Lung (tissue), 12 donors: ENCODE results near the gene LINC00237. TPM values are rescaled to one million over a fixed set of nuclear protein-coding genes. Genes with fewer than 3 reads are reported as not detected.

Experiments used
- ATAC-seq: fragments of 200-7000 bp; cut with Tn5 transposase; one replicate; pipeline ENCODE4 v1.9.1; 2020; ENCODE audit warnings: moderate number of reproducible peaks; ENCODE audit not compliant: insufficient read depth, low FRiP score
- DNase-seq, 3 donors: peaks; one replicate each; pipeline ENCODE4 v3.0.0-alpha.2; 2013 to 2017
- H3K27ac ChIP-seq, 2 donors: one replicate each; pipeline ENCODE4 v1.5.1; 2013; ENCODE audit warnings: mild to moderate bottlenecking in 2 of 2, moderate library complexity in 2 of 2, control low read depth in 1 of 2, inconsistent platforms in 1 of 2, low read depth in 1 of 2, low read length in 1 of 2
- H3K27me3 ChIP-seq, 3 donors: one replicate each; pipeline ENCODE4 v1.5.1; 2013; ENCODE audit warnings: low read length in 2 of 3; ENCODE audit not compliant: control insufficient read depth in 3 of 3, insufficient read depth in 3 of 3
- H3K36me3 ChIP-seq, 4 donors: one replicate each; pipeline ENCODE4 v1.5.1; 2013; ENCODE audit warnings: low read length in 4 of 4, mild to moderate bottlenecking in 1 of 4, moderate library complexity in 1 of 4; ENCODE audit not compliant: control insufficient read depth in 4 of 4, insufficient read depth in 4 of 4
- H3K4me1 ChIP-seq, 5 donors: one replicate each; pipeline ENCODE4 v1.5.1; 2013; ENCODE audit warnings: low read length in 5 of 5, mild to moderate bottlenecking in 2 of 5, moderate library complexity in 1 of 5; ENCODE audit not compliant: control insufficient read depth in 5 of 5, insufficient read depth in 5 of 5
- H3K4me3 ChIP-seq: one replicate; pipeline ENCODE4 v1.5.1; 2013; ENCODE audit warnings: mild to moderate bottlenecking, control low read depth, moderate library complexity
- H3K9ac ChIP-seq, 2 donors: one replicate each; pipeline ENCODE4 v1.5.1; 2013; ENCODE audit warnings: low read length in 2 of 2, control low read depth in 1 of 2; ENCODE audit not compliant: insufficient read depth in 1 of 2
- H3K9me3 ChIP-seq, 4 donors: one replicate each; pipeline ENCODE4 v1.5.1; 2013; ENCODE audit warnings: low read length in 3 of 4, mild to moderate bottlenecking in 1 of 4, moderate library complexity in 1 of 4; ENCODE audit not compliant: control insufficient read depth in 4 of 4, insufficient read depth in 3 of 4
- WGBS, 2 donors: extraction: QIAGEN DNeasy Blood & Tissue Kit; methylation state at CpG; one replicate each; pipeline ENCODE4 v1.1.7; 2013; 5-methylcytosine and 5-hydroxymethylcytosine counted together
- polyA plus RNA-seq, 2 donors: library from polyadenylated mRNA; stranded (reverse); fragments of 200-250 nt; gene quantifications; one replicate each; pipeline ENCODE4 v1.2.1, GENCODE V29; 2013
- total RNA-seq, 2 donors: library from RNA; depleted of rRNA in 1 of 2; stranded (reverse); fragments of >200 nt in 1 of 2; gene quantifications; one replicate each; pipeline ENCODE4 v1.2.1, GENCODE V29; 2014 to 2021
- TF ChIP-seq, protein P1 (sequence below): IDR thresholded peaks from 2 replicates; pipeline ENCODE4 v1.5.1; 2012; ENCODE audit warnings: mild to moderate bottlenecking; ENCODE audit errors: control extremely low read depth, extremely low read depth
- donor health status: control.
- donor health status: control.
- donor health status: Bipolar disorder and iron deficiency.
- donor health status: healthy.
- donor health status: DM: yes; HTN: yes; CAD: no.

The LINC00237 gene
- total and polyA plus RNA-seq, 4 donors: 0.03 TPM; not detected in 3

DNA sequence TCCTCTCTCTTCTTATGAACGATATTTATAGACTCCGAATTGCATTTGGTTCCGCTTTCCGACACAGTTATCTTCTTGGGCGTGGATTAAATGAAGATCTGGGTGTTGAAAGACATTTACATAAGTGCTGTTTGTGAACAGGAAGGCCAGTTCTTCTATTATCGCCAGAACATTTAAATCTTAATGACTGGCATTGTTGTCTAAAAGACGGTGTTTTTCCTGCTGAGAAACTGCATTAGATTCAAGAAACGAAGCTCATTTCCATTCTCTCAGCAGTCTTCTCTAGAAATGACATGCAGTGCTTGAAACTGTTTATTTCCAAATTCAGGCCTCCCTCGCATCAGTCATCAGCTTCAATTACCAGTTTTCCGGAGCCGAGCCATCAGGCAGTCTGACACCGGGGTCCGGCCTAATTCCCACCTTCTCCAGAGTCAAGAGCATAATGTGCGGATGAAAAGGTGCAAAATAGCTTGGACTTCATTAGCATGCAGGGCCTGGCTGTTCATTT lies 16.0 kb downstream of the LINC00237 start:
- peak; percentile 13 to 19 (median 18) for DNase-seq
- Histone ChIP-seq H3K4me3 (no peak overlapping the region), H3K4me1 (peaks cover 0 to 8% (median 6%) of the 10 kb centered on the region in 5 donors), H3K36me3 (no peaks in the 10 kb centered on the region), H3K27me3 (peaks cover 12 to 78% (median 54%) of the 10 kb centered on the region in 3 donors), H3K27ac (no peak overlapping the region), H3K9ac (no peak overlapping the region), H3K9me3 (no peaks in the 10 kb centered on the region)
- 30 to 31% methylated on average over 14 of the region's 14 CpGs for WGBS, 2 donors
- TF ChIP-seq, protein P1, sequence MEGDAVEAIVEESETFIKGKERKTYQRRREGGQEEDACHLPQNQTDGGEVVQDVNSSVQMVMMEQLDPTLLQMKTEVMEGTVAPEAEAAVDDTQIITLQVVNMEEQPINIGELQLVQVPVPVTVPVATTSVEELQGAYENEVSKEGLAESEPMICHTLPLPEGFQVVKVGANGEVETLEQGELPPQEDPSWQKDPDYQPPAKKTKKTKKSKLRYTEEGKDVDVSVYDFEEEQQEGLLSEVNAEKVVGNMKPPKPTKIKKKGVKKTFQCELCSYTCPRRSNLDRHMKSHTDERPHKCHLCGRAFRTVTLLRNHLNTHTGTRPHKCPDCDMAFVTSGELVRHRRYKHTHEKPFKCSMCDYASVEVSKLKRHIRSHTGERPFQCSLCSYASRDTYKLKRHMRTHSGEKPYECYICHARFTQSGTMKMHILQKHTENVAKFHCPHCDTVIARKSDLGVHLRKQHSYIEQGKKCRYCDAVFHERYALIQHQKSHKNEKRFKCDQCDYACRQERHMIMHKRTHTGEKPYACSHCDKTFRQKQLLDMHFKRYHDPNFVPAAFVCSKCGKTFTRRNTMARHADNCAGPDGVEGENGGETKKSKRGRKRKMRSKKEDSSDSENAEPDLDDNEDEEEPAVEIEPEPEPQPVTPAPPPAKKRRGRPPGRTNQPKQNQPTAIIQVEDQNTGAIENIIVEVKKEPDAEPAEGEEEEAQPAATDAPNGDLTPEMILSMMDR: no peak
- no peak for ATAC-seq

DNA sequence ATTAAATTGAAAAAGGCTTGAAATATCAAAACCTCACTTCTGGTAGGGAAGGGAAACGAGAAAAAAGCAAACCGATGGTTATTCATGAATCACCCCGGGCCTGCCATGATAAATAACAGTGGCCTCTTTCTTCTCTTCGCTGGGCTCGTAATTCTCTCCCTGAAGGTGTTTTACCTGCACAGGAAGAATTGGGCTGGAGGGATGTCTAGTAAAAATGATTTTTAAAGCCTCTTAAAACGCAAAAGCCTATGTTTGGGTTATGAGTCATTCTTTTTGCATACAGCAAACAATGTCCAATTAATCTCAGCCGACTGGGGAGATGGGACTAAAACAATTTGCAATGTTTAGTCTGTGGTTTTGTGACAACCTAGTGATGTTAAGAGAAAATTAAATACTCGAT lies 16.8 kb downstream of the LINC00237 start:
- Histone ChIP-seq H3K4me1 (peaks cover 0 to 8% (median 6%) of the 10 kb centered on the region in 5 donors), H3K27ac (no peak overlapping the region), H3K36me3 (no peaks in the 10 kb centered on the region), H3K4me3 (no peak overlapping the region), H3K27me3 (peaks cover 12 to 77% (median 50%) of the 10 kb centered on the region in 3 donors), H3K9me3 (no peaks in the 10 kb centered on the region), H3K9ac (no peak overlapping the region)
- ATAC-seq (no peak), DNase-seq (no peak)
- TF ChIP-seq, protein P1: no peak
- WGBS, 2 donors: 52 to 60% methylated on average over 8 of the region's 8 CpGs

DNA sequence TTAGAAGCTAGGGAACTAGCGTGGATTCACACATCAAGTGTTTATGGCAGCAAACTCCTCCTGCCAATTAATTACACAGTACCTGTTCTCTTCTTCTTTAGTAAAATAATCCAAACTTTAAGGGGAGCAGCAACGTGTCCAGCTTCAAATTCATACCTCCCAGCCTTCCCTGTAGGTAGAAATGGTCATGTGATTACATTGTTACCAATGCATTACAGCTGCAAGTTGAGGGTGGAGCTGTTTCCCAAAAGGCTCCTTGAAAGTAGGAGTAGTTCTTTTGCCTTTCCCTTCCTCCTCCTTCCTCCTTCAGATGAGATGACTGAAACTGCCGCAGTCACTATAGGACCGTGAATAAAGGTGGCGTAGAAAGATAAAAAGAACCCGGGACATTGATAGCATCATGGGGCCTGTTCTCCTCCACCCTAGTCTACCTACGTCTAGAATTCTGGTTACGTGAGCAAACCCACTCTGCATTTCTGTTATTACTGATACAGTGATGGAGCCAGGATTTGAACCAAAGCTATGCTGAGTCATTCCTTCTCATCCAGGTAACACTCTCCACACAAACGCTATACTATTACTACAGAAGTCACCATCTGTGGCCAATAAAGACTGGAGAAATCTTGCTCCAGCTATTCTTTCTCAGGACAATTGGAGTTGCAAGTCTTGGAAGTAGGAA lies 18.2 kb downstream of the LINC00237 start:
- no peak for ATAC-seq
- peaks cover 0 to 8% (median 6%) of the 10 kb centered on the region in 5 donors for H3K4me1 ChIP-seq
- H3K9ac ChIP-seq: no peak overlapping the region
- no peak overlapping the region for H3K27ac ChIP-seq
- H3K4me3 ChIP-seq: no peak overlapping the region
- no peaks in the 10 kb centered on the region for H3K36me3 ChIP-seq
- 83 to 85% methylated on average over 9 of the region's 9 CpGs for WGBS, 2 donors
- TF ChIP-seq, protein P1: no peak
- H3K27me3 ChIP-seq: peaks cover 12 to 65% (median 37%) of the 10 kb centered on the region in 3 donors
- DNase-seq: no peak
- H3K9me3 ChIP-seq: peaks cover 0 to 2% (median 0%) of the 10 kb centered on the region in 4 donors
